ENCODE measurements around the gene BICDL2.
A peak's percentile ranks its signal among the peaks of the same experiment; 100 is the strongest.

Gene BICDL2

GRCh38 chr16:3063625-3064386 is 27.1 kb upstream of the BICDL2 start:
- ChIA-PET POLR2A (interaction anchor here (1.3 to 1.6 kb wide), 2 partner anchors 71 to 84 kb away, joined by 3 to 4 read pairs; partner anchors contain the start of genes PKMYT1 and ZNF213), CTCF (no interaction called here)
- TF ChIP-seq ELF4 (IDR thresholded peaks at IDR 0.05) (no peak), L3MBTL2 (conservative IDR thresholded peaks at IDR 0.05) (no peak), CTBP1 (IDR thresholded peaks at IDR 0.05; ENCODE audit: borderline replicate concordance) (no peak), HDGF (IDR thresholded peaks at IDR 0.05; ENCODE audit: borderline replicate concordance) (no peak), NFRKB (IDR thresholded peaks at IDR 0.05) (no peak), BHLHE40 (IDR thresholded peaks at IDR 0.05; ENCODE audit: borderline replicate concordance) (no peak), ZNF384 (IDR thresholded peaks at IDR 0.05) (no peak), SP1 (IDR thresholded peaks at IDR 0.05) (no peak), FOXA1 (IDR thresholded peaks at IDR 0.05) (no peak), PKNOX1 (IDR thresholded peaks at IDR 0.05) (no peak), SUZ12 (IDR thresholded peaks at IDR 0.05) (no peak), FOXM1 (IDR thresholded peaks at IDR 0.05; ENCODE audit: borderline replicate concordance) (no peak), TARDBP (IDR thresholded peaks at IDR 0.05) (no peak), LEF1 (IDR thresholded peaks at IDR 0.05; ENCODE audit: borderline replicate concordance) (no peak), FOXK2 (IDR thresholded peaks at IDR 0.05) (no peak), ARNT (IDR thresholded peaks at IDR 0.05) (no peak)
- DNase-seq (ENCODE audit: extremely low spot score), result no peak

- TF ChIP-seq ZNF384 (IDR thresholded peaks at IDR 0.05) (no peak; the same call in 1 of the 2 replicates), FOXM1 (IDR thresholded peaks at IDR 0.05; ENCODE audit: borderline replicate concordance) (no peak), HDGF (IDR thresholded peaks at IDR 0.05; ENCODE audit: borderline replicate concordance) (no peak), SP1 (IDR thresholded peaks at IDR 0.05) (no peak), ELF4 (IDR thresholded peaks at IDR 0.05) (no peak), BHLHE40 (IDR thresholded peaks at IDR 0.05; ENCODE audit: borderline replicate concordance) (no peak)
- no peak for DNase-seq (ENCODE audit: extremely low spot score)
- ChIA-PET POLR2A (interaction anchor here (1.3 kb wide), 1 partner anchor 82 kb away, joined by 3 read pairs; the partner anchor contains the start of gene PKMYT1), CTCF (interaction anchor here (0.6 kb wide), 1 partner anchor 15 kb away, joined by 3 read pairs; no protein-coding TSS in a partner anchor)
These were observed 25.8 kb upstream of the BICDL2 start for GRCh38 chr16:3062553-3062952.

GRCh38 chr16:3060339-3061127 is 23.8 kb upstream of the BICDL2 start:
- TF ChIP-seq ARNT (IDR thresholded peaks at IDR 0.05) (no peak), BHLHE40 (IDR thresholded peaks at IDR 0.05; ENCODE audit: borderline replicate concordance) (no peak), LEF1 (IDR thresholded peaks at IDR 0.05; ENCODE audit: borderline replicate concordance) (no peak), FOXA1 (IDR thresholded peaks at IDR 0.05) (no peak), SUZ12 (IDR thresholded peaks at IDR 0.05) (no peak), CTBP1 (IDR thresholded peaks at IDR 0.05; ENCODE audit: borderline replicate concordance) (no peak)
- ChIA-PET CTCF (no interaction called here), POLR2A (interaction anchor here (0.9 to 2.6 kb wide), 4 partner anchors 29 to 51 kb away, joined by 3 to 12 read pairs (median 8); partner anchors contain the start of genes HCFC1R1, THOC6 and ZNF205)
- DNase-seq (ENCODE audit: extremely low spot score), result no peak

- TF ChIP-seq ELF4 (IDR thresholded peaks at IDR 0.05), result no peak
- TF ChIP-seq SUZ12 (IDR thresholded peaks at IDR 0.05), result no peak
- no peak for TF ChIP-seq ARNT (IDR thresholded peaks at IDR 0.05)
- TF ChIP-seq NFRKB (IDR thresholded peaks at IDR 0.05), result no peak
- no peak for TF ChIP-seq FOXA1 (IDR thresholded peaks at IDR 0.05)
- TF ChIP-seq LEF1 (IDR thresholded peaks at IDR 0.05; ENCODE audit: borderline replicate concordance), result no peak
- no peak for TF ChIP-seq BHLHE40 (IDR thresholded peaks at IDR 0.05; ENCODE audit: borderline replicate concordance)
- TF ChIP-seq CTBP1 (IDR thresholded peaks at IDR 0.05; ENCODE audit: borderline replicate concordance), result no peak
- no peak for TF ChIP-seq ZNF384 (IDR thresholded peaks at IDR 0.05)
- no peak for DNase-seq (ENCODE audit: extremely low spot score)
- ChIA-PET CTCF (interaction anchor here (0.6 to 2.1 kb wide), 6 partner anchors 10 to 63 kb away, joined by 3 to 14 read pairs (median 4); partner anchors contain the start of gene ZSCAN10), POLR2A (interaction anchor here (0.9 to 2.6 kb wide), 10 partner anchors 14 to 88 kb away, joined by 3 to 12 read pairs (median 5); partner anchors contain the start of genes HCFC1R1, THOC6 and ZNF205)
These were observed 23.0 kb upstream of the BICDL2 start for GRCh38 chr16:3059723-3060242.

GRCh38 chr16:3059041-3059722 is 22.4 kb upstream of the BICDL2 start:
- DNase-seq (ENCODE audit: extremely low spot score), result peak; percentile 95
- TF ChIP-seq ELF4 (IDR thresholded peaks at IDR 0.05) (no peak), L3MBTL2 (conservative IDR thresholded peaks at IDR 0.05) (no peak), CTBP1 (IDR thresholded peaks at IDR 0.05; ENCODE audit: borderline replicate concordance) (no peak), FOXM1 (IDR thresholded peaks at IDR 0.05; ENCODE audit: borderline replicate concordance) (no peak), NFRKB (IDR thresholded peaks at IDR 0.05) (no peak), ZNF384 (IDR thresholded peaks at IDR 0.05) (no peak), ARNT (IDR thresholded peaks at IDR 0.05) (no peak)
- ChIA-PET POLR2A (interaction anchor here (0.5 to 2.6 kb wide), 18 partner anchors 10 to 91 kb away, joined by 3 to 12 read pairs (median 4); partner anchors contain the start of genes HCFC1R1, THOC6, TNFRSF12A and ZNF205), CTCF (interaction anchor here (0.6 to 2.1 kb wide), 18 partner anchors 9 to 113 kb away, joined by 3 to 14 read pairs (median 4); partner anchors contain the start of genes ZNF205, ZNF213 and ZSCAN10)
